ENCODE results near the gene USP33. TPM values are rescaled to one million over a fixed set of nuclear protein-coding genes. Genes with fewer than 3 reads are reported as not detected.

Gene USP33
- total and polyA plus RNA-seq, 2 of the 13 experiments (the other 11 are each of a cell fraction or from before 2014, with no cell fraction given): 32.0 to 49.1 TPM

DNA sequence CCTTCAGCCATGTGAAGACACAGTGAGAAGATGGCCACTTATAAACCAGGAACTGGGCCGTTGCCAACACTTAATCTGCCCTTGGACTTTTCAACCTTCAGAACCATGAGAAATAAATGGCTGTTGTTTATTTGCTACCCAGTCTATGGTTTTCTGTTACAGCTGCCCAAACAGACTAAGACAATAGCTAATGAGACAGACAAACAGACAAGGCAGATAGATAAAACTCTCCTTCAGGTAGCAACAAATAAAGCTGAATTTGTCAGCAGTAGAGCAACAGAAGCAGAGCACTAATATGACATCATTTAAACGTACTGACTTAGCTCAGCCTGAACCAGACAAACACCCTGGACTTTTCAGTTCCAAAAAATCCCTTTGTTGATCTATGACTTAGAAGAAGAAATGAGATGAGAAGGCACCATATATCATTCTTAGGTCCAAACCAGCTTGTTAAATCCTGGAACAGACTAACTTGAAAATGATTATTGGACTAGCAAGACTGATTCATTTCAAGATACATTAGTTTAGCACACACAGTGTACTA, 104.1 kb downstream of the USP33 start (continued):
- TF ChIP-seq, protein P1, sequence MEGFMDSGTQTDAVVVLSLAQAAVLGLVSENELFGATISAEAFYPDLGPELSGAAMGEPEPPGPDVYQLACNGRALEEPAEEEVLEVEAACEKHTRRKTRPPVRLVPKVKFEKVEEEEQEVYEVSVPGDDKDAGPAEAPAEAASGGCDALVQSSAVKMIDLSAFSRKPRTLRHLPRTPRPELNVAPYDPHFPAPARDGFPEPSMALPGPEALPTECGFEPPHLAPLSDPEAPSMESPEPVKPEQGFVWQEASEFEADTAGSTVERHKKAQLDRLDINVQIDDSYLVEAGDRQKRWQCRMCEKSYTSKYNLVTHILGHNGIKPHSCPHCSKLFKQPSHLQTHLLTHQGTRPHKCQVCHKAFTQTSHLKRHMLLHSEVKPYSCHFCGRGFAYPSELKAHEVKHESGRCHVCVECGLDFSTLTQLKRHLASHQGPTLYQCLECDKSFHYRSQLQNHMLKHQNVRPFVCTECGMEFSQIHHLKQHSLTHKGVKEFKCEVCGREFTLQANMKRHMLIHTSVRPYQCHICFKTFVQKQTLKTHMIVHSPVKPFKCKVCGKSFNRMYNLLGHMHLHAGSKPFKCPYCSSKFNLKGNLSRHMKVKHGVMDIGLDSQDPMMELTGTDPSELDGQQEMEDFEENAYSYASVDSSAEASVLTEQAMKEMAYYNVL (CRISPR knock-in tag; IDR thresholded peaks at IDR 0.05; ENCODE audit: borderline replicate concordance): no peak
- TF ChIP-seq, protein P2, sequence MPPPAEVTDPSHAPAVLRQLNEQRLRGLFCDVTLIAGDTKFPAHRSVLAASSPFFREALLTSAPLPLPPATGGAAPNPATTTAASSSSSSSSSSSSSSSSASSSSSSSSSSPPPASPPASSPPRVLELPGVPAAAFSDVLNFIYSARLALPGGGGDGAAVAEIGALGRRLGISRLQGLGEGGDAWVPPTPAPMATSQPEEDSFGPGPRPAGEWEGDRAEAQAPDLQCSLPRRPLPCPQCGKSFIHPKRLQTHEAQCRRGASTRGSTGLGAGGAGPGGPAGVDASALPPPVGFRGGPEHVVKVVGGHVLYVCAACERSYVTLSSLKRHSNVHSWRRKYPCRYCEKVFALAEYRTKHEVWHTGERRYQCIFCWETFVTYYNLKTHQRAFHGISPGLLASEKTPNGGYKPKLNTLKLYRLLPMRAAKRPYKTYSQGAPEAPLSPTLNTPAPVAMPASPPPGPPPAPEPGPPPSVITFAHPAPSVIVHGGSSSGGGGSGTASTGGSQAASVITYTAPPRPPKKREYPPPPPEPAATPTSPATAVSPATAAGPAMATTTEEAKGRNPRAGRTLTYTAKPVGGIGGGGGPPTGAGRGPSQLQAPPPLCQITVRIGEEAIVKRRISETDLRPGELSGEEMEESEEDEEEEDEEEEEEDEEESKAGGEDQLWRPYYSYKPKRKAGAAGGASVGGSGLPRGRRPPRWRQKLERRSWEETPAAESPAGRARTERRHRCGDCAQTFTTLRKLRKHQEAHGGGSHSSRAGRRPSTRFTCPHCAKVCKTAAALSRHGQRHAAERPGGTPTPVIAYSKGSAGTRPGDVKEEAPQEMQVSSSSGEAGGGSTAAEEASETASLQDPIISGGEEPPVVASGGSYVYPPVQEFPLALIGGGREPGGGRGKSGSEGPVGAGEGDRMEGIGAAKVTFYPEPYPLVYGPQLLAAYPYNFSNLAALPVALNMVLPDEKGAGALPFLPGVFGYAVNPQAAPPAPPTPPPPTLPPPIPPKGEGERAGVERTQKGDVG (CRISPR knock-in tag; IDR thresholded peaks at IDR 0.05; ENCODE audit: borderline replicate concordance): no peak
- TF ChIP-seq HOXA5 (CRISPR knock-in tag; IDR thresholded peaks at IDR 0.05) (no peak), GABPA (IDR thresholded peaks at IDR 0.05; ENCODE audit: low read depth, low read length) (no peak), GABPA (CRISPR knock-in tag; IDR thresholded peaks at IDR 0.05; ENCODE audit: low read depth) (no peak), FOXP1 (IDR thresholded peaks at IDR 0.05) (peak; percentile 68; the same call in 1 of the 2 replicates), FOXP1 (CRISPR knock-in tag; IDR thresholded peaks at IDR 0.05) (peak; percentile 90), TBX3 (IDR thresholded peaks at IDR 0.05; ENCODE audit: borderline replicate concordance) (no peak), ZNF572 (CRISPR knock-in tag; IDR thresholded peaks at IDR 0.05) (no peak), PAF1 (CRISPR knock-in tag; IDR thresholded peaks at IDR 0.05) (no peak), ZZZ3 (CRISPR knock-in tag; IDR thresholded peaks at IDR 0.05; ENCODE audit: borderline replicate concordance) (no peak), CREM (IDR thresholded peaks at IDR 0.05) (no peak), CREM (CRISPR knock-in tag; IDR thresholded peaks at IDR 0.05) (no peak), FOXP4 (CRISPR knock-in tag; IDR thresholded peaks at IDR 0.05) (peak; percentile 74), DR1 (CRISPR knock-in tag; IDR thresholded peaks at IDR 0.05) (no peak), ZNF274 (CRISPR knock-in tag; IDR thresholded peaks at IDR 0.05) (no peak)
- TF ChIP-seq, protein P3, sequence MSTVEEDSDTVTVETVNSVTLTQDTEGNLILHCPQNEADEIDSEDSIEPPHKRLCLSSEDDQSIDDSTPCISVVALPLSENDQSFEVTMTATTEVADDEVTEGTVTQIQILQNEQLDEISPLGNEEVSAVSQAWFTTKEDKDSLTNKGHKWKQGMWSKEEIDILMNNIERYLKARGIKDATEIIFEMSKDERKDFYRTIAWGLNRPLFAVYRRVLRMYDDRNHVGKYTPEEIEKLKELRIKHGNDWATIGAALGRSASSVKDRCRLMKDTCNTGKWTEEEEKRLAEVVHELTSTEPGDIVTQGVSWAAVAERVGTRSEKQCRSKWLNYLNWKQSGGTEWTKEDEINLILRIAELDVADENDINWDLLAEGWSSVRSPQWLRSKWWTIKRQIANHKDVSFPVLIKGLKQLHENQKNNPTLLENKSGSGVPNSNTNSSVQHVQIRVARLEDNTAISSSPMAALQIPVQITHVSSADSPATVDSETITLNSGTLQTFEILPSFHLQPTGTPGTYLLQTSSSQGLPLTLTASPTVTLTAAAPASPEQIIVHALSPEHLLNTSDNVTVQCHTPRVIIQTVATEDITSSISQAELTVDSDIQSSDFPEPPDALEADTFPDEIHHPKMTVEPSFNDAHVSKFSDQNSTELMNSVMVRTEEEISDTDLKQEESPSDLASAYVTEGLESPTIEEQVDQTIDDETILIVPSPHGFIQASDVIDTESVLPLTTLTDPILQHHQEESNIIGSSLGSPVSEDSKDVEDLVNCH (CRISPR knock-in tag; IDR thresholded peaks at IDR 0.05): no peak
- TF ChIP-seq, protein P4, sequence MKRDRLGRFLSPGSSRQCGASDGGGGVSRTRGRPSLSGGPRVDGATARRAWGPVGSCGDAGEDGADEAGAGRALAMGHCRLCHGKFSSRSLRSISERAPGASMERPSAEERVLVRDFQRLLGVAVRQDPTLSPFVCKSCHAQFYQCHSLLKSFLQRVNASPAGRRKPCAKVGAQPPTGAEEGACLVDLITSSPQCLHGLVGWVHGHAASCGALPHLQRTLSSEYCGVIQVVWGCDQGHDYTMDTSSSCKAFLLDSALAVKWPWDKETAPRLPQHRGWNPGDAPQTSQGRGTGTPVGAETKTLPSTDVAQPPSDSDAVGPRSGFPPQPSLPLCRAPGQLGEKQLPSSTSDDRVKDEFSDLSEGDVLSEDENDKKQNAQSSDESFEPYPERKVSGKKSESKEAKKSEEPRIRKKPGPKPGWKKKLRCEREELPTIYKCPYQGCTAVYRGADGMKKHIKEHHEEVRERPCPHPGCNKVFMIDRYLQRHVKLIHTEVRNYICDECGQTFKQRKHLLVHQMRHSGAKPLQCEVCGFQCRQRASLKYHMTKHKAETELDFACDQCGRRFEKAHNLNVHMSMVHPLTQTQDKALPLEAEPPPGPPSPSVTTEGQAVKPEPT (CRISPR knock-in tag; IDR thresholded peaks at IDR 0.05; ENCODE audit: low read depth): no peak
